MCF 10A (cell line): ENCODE results near the gene HUS1. TPM values are rescaled to one million over a fixed set of nuclear protein-coding genes. Genes with fewer than 3 reads are reported as not detected.

Experiments
- BruUV-seq: library from RNA; stranded (reverse); fragments of 400-500 nt; replicated peaks from 2 replicates; lab custom pipeline; 2021; lab: Mats Ljungman, UMichigan
- CTCF ChIA-PET: fragments of 300-600 bp; sonication (Branson Sonifier 250); formaldehyde crosslinking; extraction: SDS; loops from one replicate; lab custom pipeline; 2021; ENCODE audit warnings: antibody characterized with exemption, inconsistent platforms; lab: Yijun Ruan, JAX
- POLR2A ChIA-PET: fragments of 300-600, 350-650 bp; sonication (Branson Sonifier 250); formaldehyde crosslinking; extraction: SDS; loops from one replicate; lab custom pipeline; 2020; ENCODE audit warnings: antibody characterized with exemption, inconsistent platforms; lab: Yijun Ruan, JAX
- DNase-seq: peaks from one replicate; pipeline ENCODE4 v3.0.0-alpha.2; 2018; ENCODE audit not compliant: unreplicated experiment
- H3K27ac Mint-ChIP-seq: one replicate; pipeline ENCODE4 v1.8.0; 2022; ENCODE audit warnings: mild to moderate bottlenecking, low read depth, mixed read lengths; ENCODE audit not compliant: unreplicated experiment
- H3K27me3 Mint-ChIP-seq: one replicate; pipeline ENCODE4 v1.8.0; 2022; ENCODE audit warnings: mixed read lengths; ENCODE audit not compliant: insufficient read depth, unreplicated experiment
- H3K36me3 Mint-ChIP-seq: one replicate; pipeline ENCODE4 v1.8.0; 2022; ENCODE audit warnings: mild to moderate bottlenecking, moderate library complexity, mixed read lengths; ENCODE audit not compliant: insufficient read depth, unreplicated experiment
- H3K4me1 Mint-ChIP-seq: one replicate; pipeline ENCODE4 v1.8.0; 2022; ENCODE audit warnings: mixed read lengths; ENCODE audit not compliant: insufficient read depth, unreplicated experiment
- H3K4me3 Mint-ChIP-seq: one replicate; pipeline ENCODE4 v1.8.0; 2022; ENCODE audit warnings: mild to moderate bottlenecking, moderate library complexity, mixed read lengths; ENCODE audit not compliant: unreplicated experiment
- H3K9me3 Mint-ChIP-seq: one replicate; pipeline ENCODE4 v1.8.0; 2022; ENCODE audit warnings: mixed read lengths; ENCODE audit not compliant: unreplicated experiment
- CTCF ChIP-seq: fragments of 200-600 bp; IDR thresholded peaks from one replicate; pipeline ENCODE4 v1.8.0; 2022; ENCODE audit warnings: antibody characterized with exemption, mild to moderate bottlenecking; ENCODE audit not compliant: unreplicated experiment
- intact Hi-C: fragments of 100-400 bp; cut with micrococcal nuclease; formaldehyde crosslinking; loops from 2 replicates; pipeline ENCODE4 v1.14.1; 2022
- total RNA-seq: library from RNA; stranded (reverse); gene quantifications from 2 replicates; pipeline ENCODE4 v1.2.3, GENCODE V29; 2022

The HUS1 gene
- total RNA-seq, 1 experiment from 2014 or later, result 42.8 TPM

DNA sequence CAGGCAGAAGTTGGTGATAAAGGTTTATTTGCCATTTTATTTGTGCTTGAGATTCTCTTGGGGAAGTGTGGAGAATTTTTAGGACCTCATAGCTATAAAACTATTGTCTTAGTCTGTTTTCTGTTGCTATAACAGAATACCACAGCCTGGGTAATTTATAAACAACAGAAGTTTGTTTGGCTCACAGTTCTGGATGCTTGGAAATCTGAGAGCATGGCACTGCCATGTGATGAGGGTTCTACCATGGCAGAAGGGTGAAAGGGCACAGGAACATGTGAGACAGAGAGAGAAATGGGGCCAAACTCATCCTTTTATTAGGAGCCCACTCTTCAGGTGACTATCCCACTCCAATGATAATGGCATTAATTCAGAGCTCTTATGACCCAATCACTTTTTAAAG lies 37.2 kb upstream of the HUS1 start:
- no peak for DNase-seq
- Mint-ChIP-seq H3K9me3 (peaks cover 13% of the 10 kb centered on the region), H3K27ac (no peak overlapping the region), H3K27me3 (peaks cover 16% of the 10 kb centered on the region), H3K4me3 (no peak overlapping the region), H3K36me3 (no peaks in the 10 kb centered on the region), H3K4me1 (no peaks in the 10 kb centered on the region)
- no TSS peak for BruUV-seq
- intact Hi-C loops, result no loop called here
- TF ChIP-seq CTCF, result no peak
- ChIA-PET POLR2A (no interaction called here), CTCF (no interaction called here)

- BruUV-seq, result no TSS peak
- Mint-ChIP-seq H3K4me3 (no peak overlapping the region), H3K27me3 (no peaks in the 10 kb centered on the region), H3K36me3 (peaks cover 6% of the 10 kb centered on the region), H3K27ac (no peak overlapping the region), H3K9me3 (no peaks in the 10 kb centered on the region), H3K4me1 (no peaks in the 10 kb centered on the region)
- no peak for TF ChIP-seq CTCF
- no peak for DNase-seq
- CTCF ChIA-PET, result interaction anchor here (1.3 to 1.5 kb wide), 2 partner anchors 15 to 23 kb away, joined by 4 read pairs; no protein-coding TSS in a partner anchor
- intact Hi-C loops, result no loop called here
- POLR2A ChIA-PET, result no interaction called here
Observed at GRCh38 chr7:48011951-48012350, 32.5 kb upstream of the HUS1 start.

DNA sequence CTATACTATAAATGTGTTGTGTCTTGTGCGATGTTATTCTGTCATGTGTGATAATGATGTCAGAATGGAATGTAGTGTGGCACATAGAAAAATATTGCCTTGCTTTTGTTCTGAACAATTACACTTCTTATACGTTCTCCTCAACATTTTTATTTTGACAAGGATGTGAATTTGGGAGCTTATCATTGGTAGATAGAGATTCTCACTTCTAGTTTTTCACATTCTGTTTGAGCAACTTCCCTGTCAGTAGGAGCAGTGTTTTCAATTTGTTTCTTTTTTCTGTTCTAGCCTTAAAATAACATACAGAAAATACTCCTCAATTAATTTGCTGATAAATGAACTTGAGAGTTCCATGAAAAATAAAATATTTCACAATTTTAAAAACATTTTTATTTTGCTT lies 31.9 kb upstream of the HUS1 start:
- Mint-ChIP-seq H3K27me3 (no peaks in the 10 kb centered on the region), H3K4me1 (no peaks in the 10 kb centered on the region), H3K4me3 (no peak overlapping the region), H3K9me3 (no peaks in the 10 kb centered on the region), H3K36me3 (peaks cover 6% of the 10 kb centered on the region), H3K27ac (no peak overlapping the region)
- CTCF ChIA-PET, result no interaction called here
- POLR2A ChIA-PET, result no interaction called here
- no peak for DNase-seq
- intact Hi-C loops, result no loop called here
- BruUV-seq, result no TSS peak
- TF ChIP-seq CTCF, result no peak

GRCh38 chr7:48009954-48010353 lies 30.5 kb upstream of the HUS1 start:
- H3K9me3 Mint-ChIP-seq, result no peaks in the 10 kb centered on the region
- BruUV-seq, result no TSS peak
- DNase-seq, result no peak
- no peak for TF ChIP-seq CTCF
- ChIA-PET CTCF (no interaction called here), POLR2A (no interaction called here)
- H3K4me1 Mint-ChIP-seq, result no peaks in the 10 kb centered on the region
- no peak overlapping the region for H3K4me3 Mint-ChIP-seq
- intact Hi-C loops, result no loop called here
- peaks cover 6% of the 10 kb centered on the region for H3K36me3 Mint-ChIP-seq
- no peak overlapping the region for H3K27ac Mint-ChIP-seq
- no peaks in the 10 kb centered on the region for H3K27me3 Mint-ChIP-seq
